ENCODE data around the gene AQR. TPM values are rescaled to one million over a fixed set of nuclear protein-coding genes. Genes with fewer than 3 reads are reported as not detected.

AQR gene
- total and polyA plus RNA-seq, 2 of the 8 experiments (the other 6 are each of a cell fraction or from before 2014, with no cell fraction given), result 34.5 to 57.6 TPM

- no peak for TF ChIP-seq CHD7 (IDR thresholded peaks at IDR 0.05; ENCODE audit: insufficient replicate concordance, low read length)
- no peak for TF ChIP-seq SRF (IDR thresholded peaks at IDR 0.05; ENCODE audit: low read depth, low read length)
These were observed 64.5 kb downstream of the AQR start (continued) for GRCh38 chr15:34905047-34905446.
